IMR-90 (cell line): Measurements from ENCODE around the gene C1orf87. TPM values are rescaled to one million over a fixed set of nuclear protein-coding genes. Genes with fewer than 3 reads are reported as not detected.

ENCODE experiments used
- ATAC-seq: fragments of 200-7000 bp; cut with Tn5 transposase; 2 replicates; pipeline ENCODE4 v1.9.1; 2020; ENCODE audit warnings: low read depth, mild to moderate bottlenecking, moderate library complexity
- BruUV-seq: library from RNA; stranded (reverse); fragments of 400-500 nt; replicated peaks from 2 replicates; lab custom pipeline; 2021; lab: Mats Ljungman, UMichigan
- CTCF ChIA-PET: fragments of 300-600 bp; formaldehyde crosslinking; extraction: SDS; loops from one replicate; lab custom pipeline; 2021; ENCODE audit warnings: antibody characterized with exemption; lab: Yijun Ruan, JAX
- POLR2A ChIA-PET: fragments of 300-600 bp; sonication (Branson Sonifier 250); formaldehyde crosslinking; loops from one replicate; lab custom pipeline; 2022; ENCODE audit warnings: antibody characterized with exemption; ENCODE audit not compliant: unreplicated experiment; lab: Charles Lee
- DNase-seq: peaks from one replicate; pipeline ENCODE4 v3.0.0; 2013
- H2AFZ ChIP-seq: replicated peaks from 2 replicates; pipeline ENCODE3; 2013; ENCODE audit warnings: low read length, mild to moderate bottlenecking; ENCODE audit not compliant: poor library complexity
- H2AK5ac ChIP-seq: 2 replicates; pipeline ENCODE4 v1.6.1; 2013; ENCODE audit warnings: low read depth, low read length, inconsistent platforms
- H2AK9ac ChIP-seq: replicated peaks from 2 replicates; pipeline ENCODE3; 2013; ENCODE audit warnings: mild to moderate bottlenecking, low read depth, low read length, moderate library complexity; ENCODE audit not compliant: poor library complexity
- H2BK120ac ChIP-seq: 2 replicates; pipeline ENCODE4 v1.6.1; 2013; ENCODE audit warnings: low read depth, low read length, inconsistent platforms
- H2BK15ac ChIP-seq: 3 replicates; pipeline ENCODE4 v1.6.1; 2013; ENCODE audit warnings: low read depth, low read length, inconsistent platforms
- H2BK20ac ChIP-seq: 2 replicates; pipeline ENCODE4 v1.6.1; 2013; ENCODE audit warnings: low read depth, mild to moderate bottlenecking, inconsistent platforms, low read length, moderate library complexity
- H2BK5ac ChIP-seq: 2 replicates; pipeline ENCODE4 v1.6.1; 2013; ENCODE audit warnings: mild to moderate bottlenecking, low read depth, low read length, inconsistent platforms; ENCODE audit not compliant: poor library complexity, severe bottlenecking
- H3K14ac ChIP-seq: replicated peaks from 2 replicates; pipeline ENCODE4 v1.6.1; 2013; ENCODE audit warnings: low read depth, low read length, inconsistent platforms
- H3K18ac ChIP-seq: 2 replicates; pipeline ENCODE4 v1.6.1; 2013; ENCODE audit warnings: low read depth, low read length, control low read depth
- H3K23ac ChIP-seq: 2 replicates; pipeline ENCODE4 v1.6.1; 2013; ENCODE audit warnings: low read depth, low read length, inconsistent platforms
- H3K27ac ChIP-seq: 2 replicates; pipeline ENCODE4 v1.5.1; 2013; ENCODE audit warnings: mild to moderate bottlenecking, control low read depth, low read length; ENCODE audit not compliant: insufficient read depth
- H3K27me3 ChIP-seq: 2 replicates; pipeline ENCODE4 v1.6.1; 2013; ENCODE audit warnings: low read length; ENCODE audit not compliant: control insufficient read depth, insufficient read depth
- H3K36me3 ChIP-seq: 2 replicates; pipeline ENCODE4 v1.6.1; 2013; ENCODE audit warnings: low read length, mixed read lengths; ENCODE audit not compliant: control insufficient read depth, insufficient read depth
- H3K4ac ChIP-seq: 2 replicates; pipeline ENCODE4 v1.6.1; 2013; ENCODE audit warnings: low read depth, low read length, inconsistent platforms
- H3K4me1 ChIP-seq: 2 replicates; pipeline ENCODE4 v1.6.1; 2013; ENCODE audit warnings: low read length, mixed read lengths; ENCODE audit not compliant: control insufficient read depth, insufficient read depth
- H3K4me2 ChIP-seq: 2 replicates; pipeline ENCODE4 v1.6.1; 2013; ENCODE audit warnings: low read depth, mild to moderate bottlenecking, control low read depth, low read length, moderate library complexity
- H3K4me3 ChIP-seq: 2 replicates; pipeline ENCODE4 v1.5.1; 2013; ENCODE audit warnings: low read depth, mild to moderate bottlenecking, control low read depth, low read length, moderate library complexity; ENCODE audit not compliant: insufficient read depth
- H3K56ac ChIP-seq: 2 replicates; pipeline ENCODE4 v1.6.1; 2013; ENCODE audit warnings: low read length, inconsistent platforms; ENCODE audit not compliant: insufficient read depth; ENCODE audit errors: extremely low read depth
- H3K79me1 ChIP-seq, 2 experiments: 2 replicates each; pipeline ENCODE4 v1.6.1; 2013; ENCODE audit warnings: low read length in 2 of 2, inconsistent platforms in 1 of 2, low read depth in 1 of 2
- H3K9ac ChIP-seq: 2 replicates; pipeline ENCODE4 v1.6.1; 2013; ENCODE audit warnings: low read depth, low read length, control low read depth
- H3K9me1 ChIP-seq: 2 replicates; pipeline ENCODE4 v1.6.1; 2013; ENCODE audit warnings: low read length, inconsistent platforms; ENCODE audit not compliant: insufficient read depth
- H3K9me3 ChIP-seq: 2 replicates; pipeline ENCODE4 v1.6.1; 2013; ENCODE audit warnings: low read length; ENCODE audit not compliant: control insufficient read depth, insufficient read depth
- H4K20me1 ChIP-seq: 2 replicates; pipeline ENCODE4 v1.6.1; 2013; ENCODE audit warnings: low read length, inconsistent platforms; ENCODE audit not compliant: insufficient read depth
- H4K5ac ChIP-seq: 2 replicates; pipeline ENCODE4 v1.6.1; 2013; ENCODE audit warnings: mild to moderate bottlenecking, low read depth, low read length, control low read depth
- H4K8ac ChIP-seq, 2 experiments: 2 replicates each; pipeline ENCODE4 v1.6.1; 2013; ENCODE audit warnings: low read depth in 2 of 2, low read length in 2 of 2, control low read depth in 1 of 2, inconsistent platforms in 1 of 2
- H4K91ac ChIP-seq: 2 replicates; pipeline ENCODE4 v1.6.1; 2013; ENCODE audit warnings: low read depth, low read length, inconsistent platforms; ENCODE audit not compliant: insufficient read depth
- CHD1 ChIP-seq: IDR thresholded peaks from 2 replicates; pipeline ENCODE4 v1.6.1; 2012; ENCODE audit warnings: low read depth, low read length, improper control_type of control experiment
- FOS ChIP-seq: fragments of 150-350 bp; IDR thresholded peaks from 2 replicates; pipeline ENCODE4 v1.6.1; 2016; ENCODE audit warnings: low read depth, low read length
- POLR2A ChIP-seq: IDR thresholded peaks from 2 replicates; pipeline ENCODE4 v1.6.1; 2012; ENCODE audit warnings: mild to moderate bottlenecking, low read depth, low read length
- WGBS, 2 experiments: methylation state at CpG; one replicate each; pipeline versions ENCODE4 v1.1.5 to v1.1.7; 2013; ENCODE audit warnings: missing lambda C conversion rate in 2 of 2; ENCODE audit not compliant: insufficient read length in 1 of 2; ENCODE audit errors: extremely low coverage in 2 of 2; 5-methylcytosine and 5-hydroxymethylcytosine counted together
- dilution Hi-C: fragments of 300-500 bp; cut with HindIII; formaldehyde crosslinking; loops from one replicate; pipeline ENCODE4 v1.14.3; 2018; ENCODE audit warnings: low sequenced_read_pairs; ENCODE audit not compliant: unreplicated experiment
- in situ Hi-C: fragments of 300-500 bp; cut with MboI; formaldehyde crosslinking; loops from 3 replicates; pipeline ENCODE4 v1.14.3; 2019; ENCODE audit warnings: low sequenced_read_pairs, inconsistent platforms, mixed read lengths
- intact Hi-C: fragments of 100-400 bp; cut with micrococcal nuclease; formaldehyde crosslinking; loops from 2 replicates; pipeline ENCODE4 v1.10.0; 2022
- polyA plus RNA-seq, 3 experiments: library from polyadenylated mRNA; depleted of rRNA; stranded (reverse); fragments of >200 nt; gene quantifications; 2 replicates each; pipeline ENCODE4 v1.2.3, GENCODE V29; 2012; ENCODE audit warnings: low replicate concordance in 1 of 3
- total RNA-seq: library from RNA; depleted of rRNA; stranded (reverse); fragments of >200 nt; gene quantifications from 2 replicates; pipeline ENCODE4 v1.2.3, GENCODE V29; 2012

Gene C1orf87
- total and polyA plus RNA-seq, 2 of the 4 experiments (the other 2 are of a cell fraction), result not detected

- Histone ChIP-seq H2BK15ac (no peak overlapping the region), H2AFZ (no peak overlapping the region), H3K56ac (no peak overlapping the region), H2AK5ac (no peak overlapping the region), H4K5ac (no peak overlapping the region), H3K14ac (no peak overlapping the region), H3K27ac (no peak overlapping the region), H3K4me3 (no peak overlapping the region), H3K79me1 (no peaks in the 10 kb centered on the region), H3K36me3 (no peaks in the 10 kb centered on the region), H3K27me3 (no peaks in the 10 kb centered on the region; the same call in 1 of the 2 replicates), H2BK5ac (no peak overlapping the region), H3K18ac (no peak overlapping the region), H3K4me2 (no peak overlapping the region), H4K91ac (no peak overlapping the region), H2BK20ac (no peak overlapping the region), H4K20me1 (no peaks in the 10 kb centered on the region), H3K9ac (no peak overlapping the region), H3K9me1 (no peaks in the 10 kb centered on the region), H3K4me1 (no peaks in the 10 kb centered on the region), H2BK120ac (no peak overlapping the region), H2AK9ac (no peak overlapping the region), H4K8ac (no peak overlapping the region), H3K23ac (no peak overlapping the region), H3K9me3 (no peaks in the 10 kb centered on the region), H3K4ac (no peak overlapping the region)
- in situ Hi-C loops, result loop anchor here (25.0 kb wide), 1 partner anchor 1051 kb away; no protein-coding TSS in a partner anchor
- no CpG with 5 or more reads among the region's 8 CpGs for WGBS, 2 experiments
- DNase-seq (no peak), ATAC-seq (no peak)
- TF ChIP-seq FOS (no peak), CHD1 (no peak), POLR2A (no peak)
- dilution Hi-C loops, result no loop called here
- no TSS peak for BruUV-seq
- ChIA-PET CTCF (no interaction called here), POLR2A (no interaction called here)
- intact Hi-C loops, result no loop called here
Observed at GRCh38 chr1:59985911-59986515, 87.6 kb downstream of the C1orf87 start.
